ENCODE measurements around the gene ADPRM.
"Not testable (repeated sequence)": the region's sequence is repeated elsewhere in the genome, so short reads cannot be mapped to it uniquely, and the experiment has no call there.

Gene ADPRM, protein sequence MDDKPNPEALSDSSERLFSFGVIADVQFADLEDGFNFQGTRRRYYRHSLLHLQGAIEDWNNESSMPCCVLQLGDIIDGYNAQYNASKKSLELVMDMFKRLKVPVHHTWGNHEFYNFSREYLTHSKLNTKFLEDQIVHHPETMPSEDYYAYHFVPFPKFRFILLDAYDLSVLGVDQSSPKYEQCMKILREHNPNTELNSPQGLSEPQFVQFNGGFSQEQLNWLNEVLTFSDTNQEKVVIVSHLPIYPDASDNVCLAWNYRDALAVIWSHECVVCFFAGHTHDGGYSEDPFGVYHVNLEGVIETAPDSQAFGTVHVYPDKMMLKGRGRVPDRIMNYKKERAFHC

GRCh38 chr17:10697092-10698081 is at the start of gene ADPRM, which contains the start of gene SCO1:
ADPRM (plus strand) TSS chr17:10697594; CDS start chr17:10704927, 7,333 bp downstream.
SCO1 (minus strand) TSS chr17:10697533; CDS start chr17:10697507, 26 bp downstream.
- DNase-seq = peak; percentile 95

DNA sequence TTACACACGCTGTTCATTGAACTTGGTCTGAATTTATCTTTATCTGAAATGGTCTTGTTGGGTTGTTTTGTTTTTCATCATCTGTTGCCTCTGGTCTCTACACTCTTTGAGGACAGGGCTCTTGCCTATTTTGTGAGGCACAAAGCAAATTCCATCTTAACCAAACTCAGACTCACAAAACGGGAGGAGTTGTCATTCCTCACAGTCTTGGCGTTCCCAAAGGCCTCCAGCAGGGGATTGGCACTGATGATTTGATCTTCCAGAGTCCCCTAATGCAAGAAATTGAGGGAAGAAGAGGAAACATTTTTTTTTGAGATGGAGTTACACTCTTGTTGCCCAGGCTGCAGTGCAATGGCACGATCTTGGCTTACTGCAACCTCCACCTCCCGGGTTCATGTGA is 49.0 kb upstream of the ADPRM start:
- DNase-seq = no peak

- DNase-seq = no peak
Measured at GRCh38 chr17:10648956-10649355, 48.4 kb upstream of the ADPRM start.

DNA sequence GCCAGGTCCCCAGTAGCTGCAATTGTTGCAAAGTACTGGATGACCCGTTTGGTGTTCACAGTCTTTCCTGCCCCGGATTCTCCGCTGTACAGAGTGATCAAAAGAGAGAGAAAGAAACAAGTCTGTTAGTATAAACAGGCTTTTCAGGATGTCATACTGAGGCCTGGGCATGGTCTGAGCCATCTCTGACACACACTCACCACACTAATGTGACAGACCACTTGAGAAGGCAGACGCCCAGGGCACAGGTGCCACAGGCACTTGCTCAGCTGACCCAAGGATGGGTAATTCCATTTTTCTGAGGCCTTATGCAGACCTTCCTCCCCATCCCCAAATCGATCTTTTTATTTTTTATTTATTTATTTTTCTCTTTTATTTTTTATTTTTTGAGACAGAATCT is 47.8 kb upstream of the ADPRM start:
- no peak for DNase-seq

- no peak for DNase-seq
Measured at GRCh38 chr17:10651927-10652326, 45.5 kb upstream of the ADPRM start.

GRCh38 chr17:10652984-10653659 is 44.3 kb upstream of the ADPRM start:
- no peak for DNase-seq

- no peak for DNase-seq
Measured at GRCh38 chr17:10653987-10654386, 43.4 kb upstream of the ADPRM start.

- no peak for DNase-seq
Measured at GRCh38 chr17:10657148-10657547, 40.2 kb upstream of the ADPRM start, which contains the start of gene MYH3. MYH3 (minus strand) TSS chr17:10657309; CDS start chr17:10655064, 2,245 bp downstream.

- DNase-seq = no peak
Measured at GRCh38 chr17:10657879-10658278, 39.5 kb upstream of the ADPRM start.

DNA sequence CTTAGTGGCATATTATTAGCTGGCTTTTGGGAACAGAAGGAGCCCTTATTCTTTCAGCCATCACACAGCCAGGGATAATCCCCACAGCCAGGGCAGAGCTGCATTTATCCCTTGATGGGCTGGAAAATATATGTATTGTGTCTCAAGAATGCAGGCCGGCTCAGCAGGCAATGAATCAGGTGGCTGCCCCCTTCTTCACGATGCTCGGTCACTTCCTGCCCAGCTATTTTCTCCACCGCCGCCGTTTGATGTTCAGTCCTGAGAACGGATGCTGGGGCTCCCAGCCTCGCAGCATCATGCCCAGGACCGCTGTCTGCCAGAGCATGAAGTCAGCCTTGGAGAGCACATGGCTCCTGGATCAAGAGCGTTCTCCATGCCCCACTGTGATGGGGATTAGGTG is 36.0 kb upstream of the ADPRM start:
- DNase-seq = no peak

GRCh38 chr17:10663231-10663630 is 34.2 kb upstream of the ADPRM start:
- DNase-seq = no peak

- no peak for DNase-seq
Measured at GRCh38 chr17:10664571-10664970, 32.8 kb upstream of the ADPRM start.

DNA sequence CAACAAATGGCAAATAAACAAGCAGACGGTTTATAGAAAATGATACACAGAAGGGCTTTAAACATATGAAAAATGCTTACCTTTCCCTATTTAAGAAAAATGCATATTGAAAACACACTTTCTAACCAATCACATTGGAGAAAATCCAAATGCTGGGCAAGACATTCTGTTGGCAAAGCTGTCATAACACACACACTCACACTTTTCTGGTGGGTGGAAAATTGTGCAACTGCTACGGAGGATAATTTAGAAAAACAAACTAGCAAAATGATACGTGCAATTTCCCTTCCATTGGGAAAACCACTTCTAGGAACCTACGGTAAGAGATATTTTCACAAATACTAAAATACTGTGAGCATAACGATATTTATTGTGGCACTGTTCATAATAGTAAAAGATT is 30.5 kb upstream of the ADPRM start:
- no peak for DNase-seq

DNA sequence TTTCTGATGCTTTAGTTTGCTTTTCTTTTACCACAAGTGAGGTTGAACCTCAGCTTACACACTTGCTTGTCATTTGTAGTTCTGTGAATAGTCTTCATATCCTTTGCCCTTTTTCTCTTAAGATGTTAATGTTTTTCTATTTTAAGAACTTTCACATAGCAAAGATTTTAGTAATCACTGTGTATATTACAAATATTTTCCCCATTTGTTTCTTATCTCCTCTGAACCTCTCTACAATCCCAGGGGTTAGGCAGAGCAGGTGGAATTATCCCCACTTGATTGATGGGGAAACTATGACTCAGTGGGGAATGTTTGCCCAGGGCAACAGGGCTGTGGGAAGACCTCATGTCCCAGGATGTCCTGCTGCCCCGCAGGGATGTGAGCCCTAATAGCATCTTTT is 28.6 kb upstream of the ADPRM start:
- peak; percentile 85 for DNase-seq

- DNase-seq = no peak
Measured at GRCh38 chr17:10673312-10673711, 24.1 kb upstream of the ADPRM start.

DNA sequence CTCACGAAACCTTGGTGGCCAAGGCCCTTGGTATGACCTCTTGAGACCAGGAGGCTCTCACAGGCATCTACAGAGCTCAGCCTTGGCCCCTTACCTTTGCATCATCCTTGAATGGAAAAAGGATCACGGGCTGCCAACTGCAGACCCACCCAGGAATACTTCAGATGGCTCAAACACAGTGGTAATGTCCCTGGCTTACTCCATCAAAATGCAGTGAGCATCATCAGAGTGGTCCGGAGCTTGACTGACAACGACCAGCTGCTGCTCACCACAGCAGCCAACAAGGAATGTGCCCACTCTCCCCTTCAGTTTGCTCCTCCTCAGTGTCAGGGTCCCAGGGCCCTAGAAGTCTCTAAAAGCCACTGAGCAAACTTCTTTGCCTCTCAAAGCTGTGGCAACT is 22.7 kb upstream of the ADPRM start:
- DNase-seq = no peak

DNA sequence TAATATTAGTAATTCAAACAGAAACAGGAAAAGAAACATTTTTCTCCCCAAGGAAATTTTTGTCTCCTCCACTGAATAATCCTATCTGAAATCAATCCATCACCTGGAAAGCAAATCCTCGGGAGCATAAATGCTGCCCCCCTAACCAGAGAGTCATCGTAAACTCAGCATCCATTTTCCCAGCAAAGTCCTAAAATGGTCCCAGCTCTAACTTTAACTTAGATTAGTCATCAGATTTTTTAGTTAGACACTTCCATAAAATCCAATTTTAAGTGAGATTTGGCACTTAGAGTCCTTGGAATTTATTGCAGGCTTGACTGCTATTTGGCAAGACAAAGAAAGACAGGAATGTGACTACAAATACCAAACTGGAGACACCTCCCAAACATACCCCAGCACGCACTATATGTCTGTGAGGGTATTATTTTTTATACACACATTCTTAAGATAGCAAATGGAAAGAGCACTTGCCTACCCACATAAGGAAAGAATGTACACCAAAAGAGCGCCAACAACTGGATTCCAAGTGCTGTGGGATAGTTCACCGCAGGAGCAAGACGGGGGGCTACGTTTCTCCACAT is 15.4 kb upstream of the ADPRM start:
- DNase-seq = peak; percentile 63

DNA sequence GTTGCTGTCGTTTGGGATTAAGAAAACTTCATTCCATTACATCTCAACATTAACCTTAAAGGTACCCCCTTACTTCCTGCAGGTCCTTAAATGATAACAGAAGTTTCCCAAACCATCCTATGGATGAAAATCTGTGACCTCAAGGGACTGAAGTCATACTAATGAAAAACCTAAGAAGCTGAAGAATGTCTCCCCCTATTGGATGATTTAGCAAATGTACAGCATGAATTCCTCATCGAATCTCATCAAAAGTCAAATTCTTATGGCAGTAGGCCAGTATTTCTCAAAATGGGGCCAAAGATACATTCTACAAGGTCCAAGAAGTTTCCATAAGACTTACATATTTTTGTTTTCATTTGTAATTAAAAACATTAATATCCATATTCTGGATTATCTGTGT is 13.5 kb upstream of the ADPRM start:
- peak; percentile 8 for DNase-seq

DNA sequence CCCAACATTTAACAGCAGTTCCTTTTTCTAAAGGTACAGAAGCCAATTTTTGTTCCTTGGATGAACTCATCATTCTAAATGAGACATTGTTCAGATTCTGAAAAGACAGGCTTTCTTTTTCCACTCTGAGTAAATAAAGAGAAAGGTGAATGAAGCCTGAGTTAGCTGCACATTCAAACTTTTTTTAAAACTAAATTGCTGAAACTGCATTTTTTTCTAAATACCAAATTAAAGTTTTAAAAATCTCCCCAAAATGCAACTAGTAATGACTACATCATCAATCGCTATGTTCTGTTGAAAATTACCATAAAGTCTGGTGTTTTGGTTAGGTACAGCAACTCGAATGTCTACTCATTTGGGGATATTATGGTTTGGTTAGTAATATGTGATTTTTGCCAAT is 9.9 kb upstream of the ADPRM start:
- no peak for DNase-seq

GRCh38 chr17:10695875-10696407 is 1.5 kb upstream of the ADPRM start:
- not testable (repeated sequence) for DNase-seq

GRCh38 chr17:10698096-10698818 is 863 bp downstream of the ADPRM start:
- DNase-seq = no peak

DNA sequence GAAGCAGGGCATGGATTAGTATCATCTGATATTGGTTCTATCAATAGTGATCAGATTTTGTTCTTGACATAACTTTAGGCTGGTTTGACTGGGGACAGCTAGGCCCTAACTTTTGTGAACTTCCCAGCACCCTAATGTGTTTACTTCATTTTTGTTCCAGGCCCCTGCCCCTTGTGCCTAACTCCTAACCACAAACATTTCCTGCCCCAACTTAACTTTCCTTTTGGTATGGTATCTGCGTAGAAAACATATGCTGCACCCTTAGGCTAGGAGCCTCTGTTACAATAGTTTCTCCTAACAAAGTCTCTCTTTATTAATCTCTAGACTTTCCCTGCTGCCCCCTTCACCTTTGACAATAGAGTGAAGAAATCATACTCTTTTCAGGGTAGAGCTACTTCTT is 2.5 kb downstream of the ADPRM start:
- no peak for DNase-seq
